ENCODE results near the gene MYB.

The MYB gene

GRCh38 chr6:135191508-135192255 lies 10.6 kb downstream of the MYB start:
- peak; percentile 92 for DNase-seq

- peak; percentile 88 for DNase-seq
These were observed 11.4 kb downstream of the MYB start for GRCh38 chr6:135192256-135193174.

- DNase-seq: no peak
These were observed 12.1 kb downstream of the MYB start for GRCh38 chr6:135193221-135193620.

GRCh38 chr6:135195041-135195440 lies 13.9 kb downstream of the MYB start:
- peak; percentile 74 for DNase-seq

GRCh38 chr6:135195522-135195921 lies 14.4 kb downstream of the MYB start:
- DNase-seq: peak; percentile 90

- DNase-seq: peak; percentile 18
These were observed 15.8 kb downstream of the MYB start for GRCh38 chr6:135196739-135197510.

- no peak for DNase-seq
These were observed 21.7 kb downstream of the MYB start for GRCh38 chr6:135202836-135203235.

GRCh38 chr6:135204951-135205350 lies 23.8 kb downstream of the MYB start:
- DNase-seq: no peak

GRCh38 chr6:135209803-135210202 lies 28.7 kb downstream of the MYB start:
- peak; percentile 59 for DNase-seq

GRCh38 chr6:135210632-135211305 lies 29.7 kb downstream of the MYB start:
- no peak for DNase-seq

- DNase-seq: no peak
These were observed 30.2 kb downstream of the MYB start for GRCh38 chr6:135211306-135211702.

GRCh38 chr6:135212020-135212806 lies 31.1 kb downstream of the MYB start:
- DNase-seq: no peak

GRCh38 chr6:135212935-135213334 lies 31.8 kb downstream of the MYB start:
- no peak for DNase-seq

- DNase-seq: no peak
These were observed 32.5 kb downstream of the MYB start for GRCh38 chr6:135213616-135214015.

- DNase-seq: no peak
These were observed 34.1 kb downstream of the MYB start for GRCh38 chr6:135215160-135215559.

GRCh38 chr6:135215563-135215962 lies 34.5 kb downstream of the MYB start:
- no peak for DNase-seq

- DNase-seq: no peak
These were observed 36.6 kb downstream of the MYB start for GRCh38 chr6:135217663-135218062.

GRCh38 chr6:135219346-135219745 lies 38.2 kb downstream of the MYB start:
- DNase-seq: no peak

- DNase-seq: no peak
These were observed 39.9 kb downstream of the MYB start for GRCh38 chr6:135221042-135221441.

GRCh38 chr6:135221505-135221904 lies 40.4 kb downstream of the MYB start:
- DNase-seq: no peak

- no peak for DNase-seq
These were observed 41.5 kb downstream of the MYB start for GRCh38 chr6:135222623-135223022.
